T-cell (primary cell): Measurements from ENCODE around the gene TBX10. TPM values are rescaled to one million over a fixed set of nuclear protein-coding genes. Genes with fewer than 3 reads are reported as not detected.
"Not testable (repeated sequence)": the region's sequence is repeated elsewhere in the genome, so short reads cannot be mapped to it uniquely, and the experiment has no call there.

Experiments
- ATAC-seq, 4 experiments: fragments of 200-7000 bp in 3 of 4; fragments of 150-1000 bp in 1 of 4; cut with Tn5 transposase; replicated peaks in 1 of 4; 1 replicate in 3 of 4; 2 replicates in 1 of 4; pipeline ENCODE4 v1.10.0; 2021; ENCODE audit warnings: moderate library complexity in 3 of 4, mild to moderate bottlenecking in 2 of 4, moderate number of reproducible peaks in 1 of 4
- CTCF ChIA-PET, 2 donors: fragments of 300-600 bp; sonication (Branson Sonifier 250); formaldehyde crosslinking; loops; one replicate each; lab custom pipeline; 2022; ENCODE audit warnings: antibody characterized with exemption in 2 of 2; lab: Charles Lee
- POLR2A ChIA-PET, 2 donors: fragments of 300-600 bp; sonication (Branson Sonifier 250); formaldehyde crosslinking; loops; one replicate each; lab custom pipeline; 2022; ENCODE audit warnings: antibody characterized with exemption in 2 of 2; lab: Charles Lee
- DNase-seq, 35 experiments: peaks; one replicate each; pipeline versions ENCODE4 v3.0.0 to v3.0.0-alpha.2; 2013 to 2023
- H3K27ac ChIP-seq: one replicate; pipeline ENCODE4 v1.5.1; 2013; ENCODE audit warnings: low read length
- H3K27me3 ChIP-seq, 2 experiments: replicated peaks in 1 of 2; 1 replicate in 1 of 2; 2 replicates in 1 of 2; pipeline versions ENCODE4 v1.6.1 to v1.7.0; 2013; ENCODE audit warnings: low read length in 1 of 2, mixed read lengths in 1 of 2; ENCODE audit not compliant: control insufficient read depth in 2 of 2, insufficient read depth in 2 of 2; ENCODE audit errors: extremely low read depth in 1 of 2
- H3K36me3 ChIP-seq, 2 donors: 1 replicate in 1 of 2; 2 replicates in 1 of 2; pipeline versions ENCODE4 v1.6.1 to v1.7.0; 2013; ENCODE audit warnings: low read length in 1 of 2; ENCODE audit not compliant: control insufficient read depth in 2 of 2, insufficient read depth in 1 of 2; ENCODE audit errors: extremely low read depth in 1 of 2
- H3K4me1 ChIP-seq, 2 experiments: 1 replicate in 1 of 2; 2 replicates in 1 of 2; pipeline versions ENCODE4 v1.6.1 to v1.7.0; 2013; ENCODE audit warnings: low read length in 2 of 2, mixed read lengths in 1 of 2; ENCODE audit not compliant: insufficient read depth in 2 of 2, control insufficient read depth in 1 of 2; ENCODE audit errors: extremely low read depth in 1 of 2
- H3K4me3 ChIP-seq, 2 donors: 1 replicate in 1 of 2; 2 replicates in 1 of 2; pipeline versions ENCODE4 v1.5.1 to v1.7.0; 2013; ENCODE audit warnings: mild to moderate bottlenecking in 2 of 2, low read length in 1 of 2, moderate library complexity in 1 of 2; ENCODE audit not compliant: control insufficient read depth in 1 of 2; ENCODE audit errors: extremely low read depth in 1 of 2
- H3K9me3 ChIP-seq: 2 replicates; pipeline ENCODE4 v1.7.0; 2013
- H3K27ac Mint-ChIP-seq, 2 donors: one replicate each; pipeline ENCODE4 v1.8.0; 2020 to 2021; ENCODE audit warnings: mild to moderate bottlenecking in 2 of 2, mixed read lengths in 2 of 2
- H3K27me3 Mint-ChIP-seq, 2 donors: one replicate each; pipeline ENCODE4 v1.8.0; 2021 to 2022; ENCODE audit warnings: mixed read lengths in 2 of 2
- H3K36me3 Mint-ChIP-seq: one replicate; pipeline ENCODE4 v1.8.0; 2021; ENCODE audit warnings: mixed read lengths
- H3K4me1 Mint-ChIP-seq, 3 donors: one replicate each; pipeline ENCODE4 v1.8.0; 2020 to 2022; ENCODE audit warnings: mixed read lengths in 3 of 3, mild to moderate bottlenecking in 1 of 3
- H3K4me3 Mint-ChIP-seq, 3 donors: one replicate each; pipeline ENCODE4 v1.8.0; 2020 to 2022; ENCODE audit warnings: mild to moderate bottlenecking in 3 of 3, mixed read lengths in 3 of 3, moderate library complexity in 3 of 3
- H3K9me3 Mint-ChIP-seq, 3 donors: one replicate each; pipeline ENCODE4 v1.8.0; 2020 to 2022; ENCODE audit warnings: mixed read lengths in 3 of 3
- WGBS: methylation state at CpG from one replicate; pipeline ENCODE4 v1.1.5; 2013; ENCODE audit warnings: missing lambda C conversion rate; ENCODE audit not compliant: insufficient coverage; 5-methylcytosine and 5-hydroxymethylcytosine counted together
- total RNA-seq, 35 experiments: library from RNA in 6 of 35; stranded (reverse) in 6 of 35; fragments of 120-200 nt in 1 of 35; gene quantifications; one replicate each; pipeline versions ENCODE4 v1.2.1 to v1.2.4 and lab custom pipeline; 2013 to 2026

Gene TBX10
- total RNA-seq, 5 donors from 2014 or later (not counting 1 experiment from before 2014, with no cell fraction given): not detected

- H3K27me3 ChIP-seq: peaks cover 0 to 14% of the 10 kb centered on the region in 2 experiments
- H3K36me3 Mint-ChIP-seq, H3K27me3 Mint-ChIP-seq, H3K27ac ChIP-seq, H3K36me3 ChIP-seq, ATAC-seq, H3K9me3 ChIP-seq, H3K4me1 ChIP-seq, DNase-seq, H3K27ac Mint-ChIP-seq, H3K9me3 Mint-ChIP-seq, H3K4me3 ChIP-seq, H3K4me3 Mint-ChIP-seq: not testable (repeated sequence)
- H3K4me1 Mint-ChIP-seq: peaks cover 0 to 11% (median 1%) of the 10 kb centered on the region in 3 donors
- CTCF ChIA-PET: interaction anchor here in 1 of 2 donors (1.2 to 3.3 kb wide), 2 partner anchors 30 to 33 kb away, joined by 4 to 18 read pairs; partner anchors contain the start of gene NUDT8
- POLR2A ChIA-PET: interaction anchor here in 1 of 2 donors (0.6 kb wide), 1 partner anchor 30 kb away, joined by 3 read pairs; the partner anchor contains the start of gene NUDT8
- no CpG with 5 or more reads among the region's 5 CpGs for WGBS
Measured at GRCh38 chr11:67659651-67660165, 20.1 kb upstream of the TBX10 start.

- Mint-ChIP-seq H3K36me3 (no peaks in the 10 kb centered on the region), H3K9me3 (no peaks in the 10 kb centered on the region), H3K4me3 (no peak overlapping the region), H3K4me1 (peaks cover 0 to 11% (median 1%) of the 10 kb centered on the region in 3 donors), H3K27ac (no peak overlapping the region), H3K27me3 (no peaks in the 10 kb centered on the region)
- Histone ChIP-seq H3K27me3 (peaks cover 0 to 2% of the 10 kb centered on the region in 2 experiments), H3K9me3 (no peaks in the 10 kb centered on the region), H3K4me3 (no peak overlapping the region), H3K4me1 (peaks cover 0 to 4% of the 10 kb centered on the region in 2 experiments), H3K36me3 (no peaks in the 10 kb centered on the region), H3K27ac (no peak overlapping the region)
- ATAC-seq: no peak
- CTCF ChIA-PET: interaction anchor here in 1 of 2 donors (0.8 to 3.3 kb wide), 3 partner anchors 9 to 28 kb away, joined by 3 to 18 read pairs (median 4); partner anchors contain the start of gene NUDT8
- POLR2A ChIA-PET: no interaction called here
- DNase-seq: no peak
- no CpG with 5 or more reads among the region's 3 CpGs for WGBS
Measured at GRCh38 chr11:67657300-67657699, 17.7 kb upstream of the TBX10 start.

GRCh38 chr11:67656278-67656922 lies 16.8 kb upstream of the TBX10 start:
- no peaks in the 10 kb centered on the region for H3K36me3 ChIP-seq
- Mint-ChIP-seq H3K4me1 (peaks cover 0 to 11% (median 1%) of the 10 kb centered on the region in 3 donors), H3K27me3 (no peaks in the 10 kb centered on the region), H3K27ac (no peak overlapping the region), H3K36me3 (no peaks in the 10 kb centered on the region), H3K9me3 (no peaks in the 10 kb centered on the region), H3K4me3 (no peak overlapping the region)
- no peak for ATAC-seq
- no peaks in the 10 kb centered on the region for H3K9me3 ChIP-seq
- H3K27me3 ChIP-seq: peaks cover 0 to 2% of the 10 kb centered on the region in 2 experiments
- H3K27ac ChIP-seq: no peak overlapping the region
- ChIA-PET CTCF (interaction anchor here in 1 of 2 donors (0.6 kb wide), 1 partner anchor 118 kb away, joined by 3 read pairs; no protein-coding TSS in a partner anchor), POLR2A (no interaction called here)
- WGBS: 100% methylated on average over 3 of the region's 4 CpGs
- no peak for DNase-seq
- H3K4me1 ChIP-seq: peaks cover 0 to 4% of the 10 kb centered on the region in 2 experiments
- no peak overlapping the region for H3K4me3 ChIP-seq

DNA sequence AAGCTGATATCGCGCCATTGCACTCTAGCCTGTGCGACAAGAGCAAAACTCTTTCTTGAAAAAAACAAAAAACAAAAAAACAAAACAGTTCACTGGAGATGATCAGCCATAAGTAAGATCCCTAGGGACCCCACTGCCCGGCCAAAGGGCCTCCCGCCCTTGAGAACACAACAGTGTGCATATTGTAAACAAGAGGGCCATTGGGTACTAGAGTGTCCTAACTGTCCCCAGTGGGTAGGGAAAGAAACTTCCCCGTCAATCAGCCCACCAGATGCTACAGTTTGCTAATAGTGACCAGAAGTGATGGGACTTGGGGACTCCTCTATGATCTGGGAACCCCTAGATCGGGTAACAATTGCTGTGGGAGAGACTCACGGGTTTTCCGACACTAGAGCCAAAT lies 14.7 kb upstream of the TBX10 start:
- no peaks in the 10 kb centered on the region for H3K9me3 Mint-ChIP-seq
- H3K27ac Mint-ChIP-seq: no peak overlapping the region
- H3K4me3 Mint-ChIP-seq: no peak overlapping the region
- ATAC-seq (no peak), DNase-seq (no peak)
- POLR2A ChIA-PET: no interaction called here
- H3K27me3 ChIP-seq: peaks cover 0 to 2% of the 10 kb centered on the region in 2 experiments
- H3K4me1 Mint-ChIP-seq: peaks cover 7 to 26% (median 14%) of the 10 kb centered on the region in 3 donors
- H3K27me3 Mint-ChIP-seq: no peaks in the 10 kb centered on the region
- peaks cover 0 to 16% of the 10 kb centered on the region in 2 experiments for H3K4me1 ChIP-seq
- no peaks in the 10 kb centered on the region for H3K36me3 ChIP-seq
- CTCF ChIA-PET: no interaction called here
- WGBS: 79% methylated on average over 8 of the region's 9 CpGs
- H3K36me3 Mint-ChIP-seq: no peaks in the 10 kb centered on the region
- H3K27ac ChIP-seq: no peak overlapping the region
- no peak overlapping the region for H3K4me3 ChIP-seq
- no peaks in the 10 kb centered on the region for H3K9me3 ChIP-seq

- no peaks in the 10 kb centered on the region for H3K9me3 Mint-ChIP-seq
- peaks cover 8 to 26% (median 18%) of the 10 kb centered on the region in 3 donors for H3K4me1 Mint-ChIP-seq
- no peaks in the 10 kb centered on the region for H3K27me3 Mint-ChIP-seq
- H3K4me1 ChIP-seq: peaks cover 0 to 24% of the 10 kb centered on the region in 2 experiments
- no peak overlapping the region for H3K4me3 ChIP-seq
- no peaks in the 10 kb centered on the region for H3K9me3 ChIP-seq
- DNase-seq (no peak), ATAC-seq (no peak)
- peaks cover 0 to 2% of the 10 kb centered on the region in 2 experiments for H3K27me3 ChIP-seq
- no peak overlapping the region for H3K4me3 Mint-ChIP-seq
- no peaks in the 10 kb centered on the region for H3K36me3 ChIP-seq
- WGBS: 94% methylated on average over 2 of the region's 15 CpGs
- POLR2A ChIA-PET: interaction anchor here in 1 of 2 donors (0.7 kb wide), 1 partner anchor 40 kb away, joined by 4 read pairs; no protein-coding TSS in a partner anchor
- H3K36me3 Mint-ChIP-seq: no peaks in the 10 kb centered on the region
- no peak overlapping the region for H3K27ac Mint-ChIP-seq
- CTCF ChIA-PET: no interaction called here
- no peak overlapping the region for H3K27ac ChIP-seq
Measured at GRCh38 chr11:67652965-67653845, 13.6 kb upstream of the TBX10 start.
